GM18502 (cell line): Measurements from ENCODE around the gene RIMBP2.

Experiments used
- ATAC-seq: cut with Tn5 transposase; IDR thresholded peaks from one replicate; pipeline ENCODE4 v1.9.1; 2021; ENCODE audit warnings: mild to moderate bottlenecking; ENCODE audit not compliant: unreplicated experiment, poor library complexity

RIMBP2 gene

GRCh38 chr12:130559806-130560205 lies 156.3 kb downstream of the RIMBP2 start:
- ATAC-seq = no peak

- no peak for ATAC-seq
Observed at GRCh38 chr12:130557886-130558765, 158.0 kb downstream of the RIMBP2 start.

- ATAC-seq = no peak
Observed at GRCh38 chr12:130557201-130557600, 158.9 kb downstream of the RIMBP2 start.

GRCh38 chr12:130556486-130557055 lies 159.5 kb downstream of the RIMBP2 start:
- ATAC-seq = no peak

GRCh38 chr12:130555628-130556485 lies 160.2 kb downstream of the RIMBP2 start:
- ATAC-seq = no peak

- ATAC-seq = no peak
Observed at GRCh38 chr12:130555221-130555620, 160.9 kb downstream of the RIMBP2 start.

GRCh38 chr12:130552483-130552996 lies 163.6 kb downstream of the RIMBP2 start:
- no peak for ATAC-seq

- no peak for ATAC-seq
Observed at GRCh38 chr12:130549361-130549760, 166.7 kb downstream of the RIMBP2 start.

GRCh38 chr12:130547480-130548155 lies 168.5 kb downstream of the RIMBP2 start:
- ATAC-seq = no peak

- ATAC-seq = no peak
Observed at GRCh38 chr12:130546494-130546893, 169.6 kb downstream of the RIMBP2 start.

- no peak for ATAC-seq
Observed at GRCh38 chr12:130545475-130545874, 170.6 kb downstream of the RIMBP2 start.

- ATAC-seq = no peak
Observed at GRCh38 chr12:130540376-130540775, 175.7 kb downstream of the RIMBP2 start.

- no peak for ATAC-seq
Observed at GRCh38 chr12:130538343-130539095, 177.6 kb downstream of the RIMBP2 start.

- no peak for ATAC-seq
Observed at GRCh38 chr12:130537655-130538054, 178.4 kb downstream of the RIMBP2 start.

- no peak for ATAC-seq
Observed at GRCh38 chr12:130537051-130537450, 179.0 kb downstream of the RIMBP2 start.

- no peak for ATAC-seq
Observed at GRCh38 chr12:130530429-130530828, 185.7 kb downstream of the RIMBP2 start.

- ATAC-seq = no peak
Observed at GRCh38 chr12:130529781-130530180, 186.3 kb downstream of the RIMBP2 start.

- ATAC-seq = no peak
Observed at GRCh38 chr12:130527239-130527638, 188.9 kb downstream of the RIMBP2 start.

- ATAC-seq = no peak
Observed at GRCh38 chr12:130526813-130527212, 189.3 kb downstream of the RIMBP2 start.
